GM18507 (cell line): ENCODE measurements around the gene SPATS1.

ENCODE experiments used
- DNase-seq: peaks from one replicate; pipeline ENCODE4 v3.0.0; 2011; ENCODE audit warnings: low read depth; ENCODE audit not compliant: insufficient read length; ENCODE audit errors: extremely low spot score
- FAIRE-seq: peaks from 2 replicates; lab custom pipeline; 2011; peaks lifted over from hg19 to GRCh38; lab: Jason Lieb, UNC

Gene SPATS1, protein sequence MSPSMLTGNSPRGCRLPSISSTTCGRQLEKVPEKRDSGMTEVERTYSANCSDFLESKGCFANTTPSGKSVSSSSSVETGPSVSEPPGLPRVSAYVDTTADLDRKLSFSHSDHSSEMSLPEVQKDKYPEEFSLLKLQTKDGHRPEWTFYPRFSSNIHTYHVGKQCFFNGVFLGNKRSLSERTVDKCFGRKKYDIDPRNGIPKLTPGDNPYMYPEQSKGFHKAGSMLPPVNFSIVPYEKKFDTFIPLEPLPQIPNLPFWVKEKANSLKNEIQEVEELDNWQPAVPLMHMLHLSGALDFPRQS

DNA sequence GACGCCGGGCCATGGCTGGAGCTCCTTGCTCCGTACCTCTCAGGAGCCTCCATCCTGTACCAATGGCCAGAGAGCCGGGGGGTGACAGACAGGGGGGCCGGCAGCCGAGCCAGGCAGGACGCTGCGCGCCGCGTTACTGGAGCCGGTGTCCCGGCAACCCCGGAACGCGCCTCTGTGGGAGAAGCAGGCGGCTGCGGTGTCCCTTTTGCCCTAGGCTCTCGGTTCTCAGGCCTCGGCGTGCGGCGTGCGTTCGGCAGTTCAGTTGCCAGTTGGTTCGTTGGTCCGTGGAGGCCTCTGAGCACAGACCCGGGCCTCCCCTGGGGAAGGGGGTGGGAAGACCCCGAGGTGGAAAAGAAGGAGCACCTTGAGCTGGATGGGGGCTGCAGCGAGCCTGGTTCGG, at the start of gene SPATS1:
TSS of gene SPATS1 (plus strand) at position 162 of the 400 bp plus-strand sequence. CDS start 446 bp downstream, outside the sequence.
- no peak for DNase-seq
- no peak for FAIRE-seq

DNA sequence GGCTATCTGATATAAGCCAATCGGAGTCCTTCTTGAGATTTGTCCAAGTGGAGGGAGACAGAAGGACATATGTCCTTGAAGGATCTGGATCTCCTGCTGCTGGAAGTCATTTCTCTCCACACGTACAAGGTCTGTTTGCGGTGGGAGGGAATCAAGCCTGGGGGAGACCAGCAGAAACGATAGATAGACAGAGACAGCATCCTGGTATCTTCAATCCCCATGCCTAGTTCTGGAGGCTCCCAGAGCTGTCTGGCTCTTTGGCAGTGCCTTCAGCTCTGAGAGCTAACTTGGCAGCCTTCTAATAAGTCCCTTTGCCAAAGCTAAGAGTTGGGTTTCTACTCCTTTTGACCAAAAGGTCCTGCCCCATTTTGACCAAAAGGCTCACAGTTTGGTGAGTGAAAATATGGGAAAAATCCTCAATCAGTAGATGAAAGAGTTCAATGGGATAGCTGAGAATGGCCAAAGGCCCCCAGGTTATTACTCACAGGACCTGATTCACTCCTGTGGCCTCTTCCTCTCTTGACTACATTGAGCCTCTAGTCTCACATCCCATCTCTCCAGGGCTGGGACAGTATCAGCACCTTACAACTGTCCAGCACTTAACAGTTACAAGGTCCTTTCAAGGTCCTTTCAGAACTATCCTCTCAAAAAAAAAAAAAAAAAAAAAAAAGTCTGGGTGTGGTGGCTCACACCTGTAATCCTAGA, 49.6 kb upstream of the SPATS1 start:
- FAIRE-seq = no peak
- no peak for DNase-seq

DNA sequence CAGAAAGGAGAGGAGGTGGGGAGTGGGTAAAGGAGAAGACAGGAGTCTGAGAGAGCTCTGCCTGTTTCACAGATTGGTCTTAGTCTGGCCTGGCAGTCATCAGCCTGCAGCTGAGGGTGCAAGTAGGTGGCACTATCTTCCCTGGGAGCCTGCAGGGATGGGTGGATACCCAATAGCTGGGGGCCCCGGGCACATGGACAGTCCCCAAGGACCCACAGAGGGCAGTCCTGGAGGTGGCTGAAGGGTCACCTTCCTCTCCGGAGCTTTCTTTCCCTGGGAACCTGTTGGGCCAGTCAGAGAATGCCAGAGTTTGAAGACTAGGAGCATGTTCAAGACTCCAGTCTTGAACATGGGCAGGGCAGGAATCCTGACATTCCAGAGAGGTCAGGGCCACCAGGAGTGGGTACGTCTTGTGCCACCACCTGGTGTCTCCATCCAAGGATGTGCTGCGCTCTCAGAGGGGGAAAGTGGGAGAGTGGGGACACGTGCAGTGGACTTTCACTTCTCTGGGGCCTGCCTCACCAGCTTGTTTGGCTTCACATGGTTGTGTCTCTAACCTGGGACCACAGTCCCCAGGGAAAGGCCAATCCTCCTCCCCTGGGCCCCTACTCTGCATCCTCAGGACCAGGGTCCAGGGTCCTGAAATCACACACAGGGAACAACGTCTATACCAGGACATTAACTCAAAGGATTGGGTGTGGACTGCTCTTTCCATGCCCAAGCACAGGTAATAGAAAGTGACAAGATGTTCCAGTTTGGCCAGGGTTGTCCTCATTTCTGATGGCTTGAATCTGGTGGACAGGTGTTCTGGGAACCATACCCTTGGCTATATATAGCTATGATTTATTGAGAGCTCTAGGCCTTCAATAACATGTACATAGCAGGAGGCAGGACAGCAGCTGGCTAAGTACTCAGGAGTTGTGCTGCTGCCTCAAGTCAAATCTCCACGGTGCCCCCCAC, 47.3 kb upstream of the SPATS1 start:
- FAIRE-seq (no peak), DNase-seq (no peak)

DNA sequence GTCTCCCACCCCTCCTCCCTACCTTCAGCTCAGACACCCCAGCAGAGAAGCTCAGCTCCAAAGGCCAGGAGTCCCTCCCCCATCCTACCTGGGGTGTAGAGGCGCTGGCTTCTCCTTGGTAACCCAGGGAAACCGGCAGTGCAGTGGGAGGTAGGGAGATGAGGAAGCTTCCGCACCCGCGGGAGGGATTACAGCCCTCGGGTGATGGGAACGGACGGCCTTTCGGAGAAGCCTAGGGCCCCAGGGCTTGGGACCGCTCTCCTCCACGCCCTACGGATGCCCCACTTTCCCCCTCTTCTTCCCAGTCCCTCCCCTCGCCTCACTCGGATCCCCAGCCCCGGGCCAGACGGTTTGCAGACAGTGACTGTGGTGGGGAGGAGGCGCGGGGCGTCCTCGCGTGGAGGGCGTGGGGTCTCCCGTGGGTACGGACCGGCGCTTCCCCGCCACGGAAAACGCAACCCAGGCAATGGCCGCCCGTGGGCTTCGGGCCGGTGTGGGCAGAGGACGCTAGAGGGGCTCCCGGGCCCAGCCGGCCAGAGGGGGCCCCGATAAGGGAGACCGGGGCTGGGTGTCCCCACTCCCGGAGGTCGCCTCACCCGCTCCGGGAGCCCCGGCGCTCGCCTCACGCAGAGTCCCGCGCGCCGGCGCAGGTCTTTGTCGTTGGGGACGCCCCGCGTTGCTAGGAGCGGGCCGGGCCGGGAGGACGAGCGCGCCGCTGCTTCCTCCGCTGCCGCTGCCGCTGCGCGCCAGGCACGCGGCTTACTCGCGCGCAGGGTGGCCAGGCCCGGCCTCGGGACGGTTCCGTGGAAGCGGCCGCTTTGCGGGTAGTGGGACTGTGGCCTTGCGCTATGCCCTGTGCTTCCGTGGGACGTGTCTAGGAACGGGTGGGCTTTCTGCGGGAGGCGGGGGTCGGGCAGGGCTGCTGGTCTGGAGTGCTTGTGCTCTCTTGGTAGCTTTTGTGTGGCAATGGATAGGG, 45.1 kb upstream of the SPATS1 start:
- DNase-seq (no peak), FAIRE-seq (no peak)

DNA sequence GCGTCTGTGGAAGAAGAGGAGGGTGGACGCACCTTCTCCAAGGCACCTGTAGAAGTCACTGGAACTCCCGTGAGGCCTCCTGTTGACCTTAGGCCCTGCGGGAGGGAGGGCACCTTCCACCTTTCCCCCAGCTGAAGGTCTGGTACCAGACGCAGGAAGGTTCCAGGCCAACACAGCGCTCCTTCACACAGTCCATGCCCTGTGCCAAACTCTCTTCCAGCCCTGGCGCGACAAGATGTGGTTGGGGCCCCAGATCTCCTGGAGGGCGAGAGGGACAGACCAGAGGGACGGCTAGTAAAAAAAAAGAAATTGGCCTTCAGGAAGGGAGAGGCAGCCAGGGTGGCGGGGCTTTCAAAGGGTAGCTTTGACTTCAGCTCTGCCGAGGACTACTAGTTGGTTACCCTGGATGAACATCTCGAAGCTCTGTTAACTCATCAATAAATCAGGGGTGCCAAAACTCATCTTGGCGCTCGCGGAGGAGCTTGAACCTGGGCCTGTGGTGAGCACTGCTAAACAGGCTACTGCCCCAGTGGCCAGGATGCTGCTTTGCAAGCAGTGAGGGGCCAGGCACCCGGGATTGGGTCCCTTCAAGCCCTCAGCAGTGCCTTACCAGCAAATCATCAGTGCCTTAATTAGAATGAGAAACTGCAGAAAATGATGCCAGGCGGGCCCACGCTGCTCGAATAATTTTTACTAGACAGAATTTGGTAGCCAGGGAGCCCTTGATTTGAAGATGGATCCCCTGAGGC, 44.2 kb upstream of the SPATS1 start:
- DNase-seq = no peak
- FAIRE-seq = no peak

DNA sequence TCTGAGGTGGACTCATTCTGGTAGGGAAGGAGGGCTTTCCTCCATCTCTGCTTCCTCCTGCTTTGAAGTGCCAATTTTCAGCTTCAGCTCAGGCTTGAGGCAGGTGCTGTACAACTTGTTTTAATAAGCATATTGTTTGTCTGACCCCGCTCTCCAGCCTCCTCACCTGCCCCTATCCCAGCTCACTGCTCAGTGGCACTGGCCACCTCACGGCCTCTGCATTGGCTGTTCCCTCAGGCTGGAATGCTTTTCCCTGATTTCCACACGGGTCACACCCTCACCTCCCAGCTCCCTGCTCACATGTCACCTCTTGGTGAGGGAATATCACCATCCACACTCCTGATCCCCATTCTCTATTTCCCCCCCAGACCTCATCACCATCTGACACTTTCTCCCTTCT, 43.6 kb upstream of the SPATS1 start:
- no peak for FAIRE-seq

DNA sequence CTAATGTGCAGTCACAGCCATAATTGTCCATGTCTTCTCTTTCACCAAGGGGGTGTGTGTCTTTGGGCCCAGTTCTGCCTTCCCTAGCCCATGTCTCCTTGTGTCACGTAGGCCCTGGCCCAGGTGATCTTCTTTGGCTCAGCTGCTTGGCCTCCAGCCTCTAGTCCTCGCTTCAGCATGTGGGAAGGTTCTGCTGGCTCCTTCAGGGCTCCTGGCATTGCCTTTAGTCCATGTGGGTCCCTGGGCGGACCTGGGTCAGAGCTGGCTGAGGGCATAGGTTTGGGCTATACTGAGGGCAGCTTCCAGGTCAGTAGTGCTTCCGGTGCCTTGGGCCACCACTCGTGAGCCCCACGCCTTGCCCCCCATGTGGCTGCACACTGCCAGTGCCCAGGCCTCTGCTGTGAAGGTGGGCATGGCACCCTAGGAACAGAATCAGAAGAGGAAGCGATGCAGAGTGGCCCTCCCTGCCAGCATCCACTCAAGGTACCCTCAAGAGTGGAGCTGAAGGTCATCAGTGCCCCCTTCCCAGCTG, 42.1 kb upstream of the SPATS1 start:
- FAIRE-seq = no peak

More for the DNA sequence above, 43.6 kb upstream of the SPATS1 start:
- no peak for DNase-seq

DNA sequence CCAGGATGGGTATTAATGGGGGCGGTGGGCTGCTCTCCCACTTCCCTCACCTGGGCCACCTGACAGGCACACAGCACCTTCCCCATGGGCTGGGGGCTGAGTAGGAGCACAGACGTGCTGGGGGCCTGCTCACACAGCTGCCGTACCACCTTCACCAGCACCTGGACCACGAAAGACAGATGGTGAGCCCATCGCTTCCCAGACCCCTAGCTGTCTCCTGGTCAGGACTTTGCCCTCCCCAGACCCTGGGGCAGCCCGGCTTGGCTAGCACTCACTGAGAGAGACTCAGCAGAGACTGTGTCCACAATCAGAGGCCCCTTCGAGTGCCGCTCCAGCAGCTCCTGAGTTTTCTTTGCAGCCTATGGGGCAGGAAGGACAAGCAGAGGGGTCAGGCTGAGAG, 41.3 kb upstream of the SPATS1 start:
- FAIRE-seq = no peak
- DNase-seq = no peak

More for the DNA sequence above, 42.1 kb upstream of the SPATS1 start:
- no peak for DNase-seq

DNA sequence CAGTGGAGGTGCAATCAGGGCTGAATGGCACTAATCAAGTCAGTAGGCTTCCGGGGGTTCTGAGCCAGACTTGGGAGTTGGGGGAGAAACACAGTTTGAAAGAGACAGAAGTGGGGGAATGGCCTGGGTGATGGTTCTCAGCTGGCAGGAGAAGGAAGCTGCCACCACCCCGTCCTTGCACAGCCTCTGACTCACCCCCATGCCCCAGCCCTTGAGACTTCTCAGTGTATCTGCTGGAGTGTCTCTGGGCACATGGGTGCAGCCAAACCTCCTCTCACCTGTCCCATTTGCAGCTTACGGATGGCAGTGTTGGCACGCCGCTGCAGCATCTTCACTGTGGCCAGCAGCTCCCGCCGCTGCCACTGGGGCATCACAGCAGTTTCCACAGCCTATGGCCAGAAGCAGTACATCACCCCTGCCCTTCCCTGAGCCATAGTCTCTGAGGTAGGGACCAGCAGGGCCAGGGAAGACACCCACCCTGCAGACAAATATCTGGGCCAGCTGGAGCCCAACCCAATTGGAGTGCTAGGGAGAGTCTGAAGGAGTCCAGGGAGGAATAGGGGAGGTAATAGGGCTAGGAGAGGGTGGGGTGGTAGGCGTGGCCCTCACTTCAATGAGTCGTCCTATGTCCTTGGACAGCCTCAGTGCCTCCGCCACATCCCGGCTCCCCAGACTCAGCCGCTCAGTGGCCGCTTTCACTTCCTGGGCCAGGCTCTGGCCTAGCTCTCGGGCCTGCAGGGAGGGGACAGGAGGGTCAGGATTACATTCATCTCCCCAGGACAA, 40.5 kb upstream of the SPATS1 start:
- FAIRE-seq = no peak
- no peak for DNase-seq

DNA sequence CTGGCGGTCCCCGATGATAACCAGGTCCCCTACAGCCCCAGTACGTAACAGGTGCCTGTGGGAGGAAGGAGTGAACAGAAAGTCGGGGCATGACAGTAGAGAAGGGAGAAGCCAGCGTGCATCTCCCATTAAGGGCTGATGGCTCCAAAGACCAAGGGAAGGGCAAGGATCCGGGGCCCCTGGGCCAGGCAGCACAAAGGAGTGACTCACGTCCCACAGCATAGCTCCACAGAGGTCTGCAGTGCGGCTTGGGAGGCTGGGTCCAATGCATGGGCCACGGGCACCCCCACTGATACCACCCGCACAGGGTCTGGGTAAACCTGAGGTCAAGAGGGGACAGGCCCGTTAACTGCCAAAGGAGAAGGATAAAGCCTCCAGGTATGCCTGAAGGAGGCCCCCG, 39.6 kb upstream of the SPATS1 start:
- DNase-seq (no peak), FAIRE-seq (no peak)

DNA sequence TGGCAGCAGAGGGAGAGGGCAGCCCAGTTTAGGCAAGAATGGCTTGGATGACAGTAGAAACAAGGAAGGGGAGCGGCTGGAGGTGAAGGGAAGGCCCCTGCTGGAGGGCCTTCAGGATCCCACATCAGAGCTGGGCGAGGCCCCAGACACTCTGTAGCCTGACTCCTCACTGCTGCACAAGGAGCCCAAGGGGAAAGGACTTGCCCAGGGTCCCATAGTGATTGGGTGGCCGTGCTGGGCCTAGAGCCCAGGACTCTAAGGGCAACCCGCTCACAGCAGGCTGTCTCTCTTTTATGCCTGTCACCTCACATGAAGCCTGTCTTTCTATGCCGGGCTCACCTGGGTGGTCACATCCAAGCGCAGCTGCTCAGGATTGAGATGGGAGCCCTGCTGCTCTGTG, 38.6 kb upstream of the SPATS1 start:
- DNase-seq (no peak), FAIRE-seq (no peak)

DNA sequence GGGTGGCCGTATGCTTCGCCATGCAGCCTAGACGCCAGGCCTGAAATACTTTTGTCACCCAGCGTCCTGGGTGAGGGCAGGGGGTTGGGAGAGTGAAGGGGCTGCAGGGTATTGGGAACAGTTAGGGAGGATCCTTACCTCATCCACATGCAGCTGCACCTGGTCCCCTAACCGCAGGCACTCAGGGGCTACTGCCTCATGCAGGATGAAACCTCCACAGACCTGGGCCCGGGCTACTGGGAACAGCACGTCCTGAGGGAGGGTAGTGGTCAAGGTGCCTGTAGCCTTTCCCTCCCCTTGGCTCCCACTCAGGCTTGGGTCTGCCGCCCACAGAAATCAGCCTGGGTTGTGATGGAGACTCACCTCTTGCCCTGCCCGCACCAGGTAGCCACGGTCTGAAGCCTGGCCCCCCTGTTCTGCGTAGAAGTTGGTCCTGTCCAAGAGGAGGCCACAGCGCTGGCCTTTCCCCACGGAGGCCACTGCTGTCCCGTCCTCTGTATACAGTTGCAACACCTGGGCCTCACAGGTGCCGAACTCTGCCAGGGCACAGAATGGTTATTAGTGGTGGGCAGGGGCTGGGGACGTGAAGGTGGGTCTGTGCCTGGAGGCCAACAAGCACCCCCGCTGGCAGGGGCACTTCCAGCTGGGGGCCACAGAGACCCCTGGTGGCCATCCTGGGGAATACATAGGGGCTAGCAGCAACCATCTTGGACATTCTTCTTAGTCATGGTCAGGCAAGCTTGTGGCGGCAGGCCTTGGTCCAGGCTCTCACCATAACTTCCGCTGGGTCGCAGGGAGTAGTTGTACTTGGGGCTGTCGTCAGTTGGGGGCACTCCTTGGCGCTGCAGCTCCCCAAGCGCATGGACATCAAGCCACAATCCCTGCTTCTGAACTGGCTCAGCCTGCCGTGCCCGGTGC, 37.9 kb upstream of the SPATS1 start:
- DNase-seq (no peak), FAIRE-seq (peak; percentile 72)

DNA sequence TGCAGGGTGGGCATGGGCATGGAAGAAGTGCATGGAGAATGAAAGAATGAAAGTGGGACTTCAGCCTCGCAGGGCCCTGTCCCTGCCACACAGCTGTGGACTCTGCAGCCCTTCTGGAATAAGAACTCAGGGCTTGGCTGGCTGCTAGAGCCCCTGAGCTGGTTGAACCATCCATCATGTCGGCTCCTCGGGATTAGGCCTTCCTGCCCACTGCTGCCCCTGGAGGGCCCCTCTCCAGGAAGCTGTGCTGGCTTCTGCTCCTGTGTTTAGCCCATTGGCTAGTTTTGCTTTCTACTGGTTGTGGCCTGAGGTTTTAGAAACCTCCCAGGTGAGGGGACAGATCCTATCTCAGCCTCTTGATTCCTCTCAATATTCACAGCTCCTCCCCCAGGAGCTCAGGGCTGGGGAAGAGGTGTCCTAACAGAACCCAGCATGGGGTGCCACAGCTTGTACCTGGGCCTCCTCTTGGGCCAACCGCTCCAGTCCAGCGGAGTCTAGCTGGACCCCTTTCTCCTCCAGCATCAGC, 37.2 kb upstream of the SPATS1 start:
- FAIRE-seq = no peak
- DNase-seq = no peak

DNA sequence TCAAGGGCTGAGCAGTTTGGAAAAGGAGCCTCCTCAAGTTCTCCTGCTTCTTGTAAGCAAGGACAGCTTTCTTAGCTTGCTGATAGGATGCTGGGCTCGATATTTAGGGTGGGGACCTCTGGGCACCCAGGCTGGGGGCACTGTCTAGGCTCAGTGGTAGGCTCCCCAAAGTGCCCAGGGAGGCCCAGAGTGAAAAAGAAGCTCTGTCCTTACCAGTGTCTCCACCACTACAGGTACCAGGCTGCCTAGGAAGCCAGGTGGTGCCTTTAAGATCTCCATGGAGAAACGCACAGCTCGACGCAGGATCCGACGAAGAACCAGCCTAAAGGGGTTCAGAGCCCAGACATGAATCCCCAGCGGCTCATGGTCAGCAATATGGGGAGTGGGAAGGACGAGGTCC, 35.7 kb upstream of the SPATS1 start:
- no peak for DNase-seq
- no peak for FAIRE-seq

DNA sequence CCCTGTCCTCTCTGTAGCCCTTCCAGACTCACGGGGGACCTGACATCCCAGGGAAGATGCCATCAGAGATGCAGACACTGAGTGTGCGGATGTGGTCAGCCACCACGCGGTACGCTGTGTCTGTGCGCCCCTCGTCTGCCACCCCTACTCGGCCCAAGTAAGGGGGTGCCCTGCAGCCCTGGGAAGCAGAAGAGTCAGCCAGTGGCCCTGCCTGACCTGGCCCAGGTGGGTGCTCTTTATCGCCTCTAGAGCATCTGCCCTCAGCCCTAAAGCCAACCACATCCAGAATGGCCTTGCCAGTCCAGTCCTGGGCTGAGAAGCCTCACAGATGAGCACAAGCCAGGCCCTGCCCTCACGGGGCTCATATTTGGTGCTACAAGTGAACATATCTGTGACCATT, 35.2 kb upstream of the SPATS1 start:
- no peak for DNase-seq
- no peak for FAIRE-seq

DNA sequence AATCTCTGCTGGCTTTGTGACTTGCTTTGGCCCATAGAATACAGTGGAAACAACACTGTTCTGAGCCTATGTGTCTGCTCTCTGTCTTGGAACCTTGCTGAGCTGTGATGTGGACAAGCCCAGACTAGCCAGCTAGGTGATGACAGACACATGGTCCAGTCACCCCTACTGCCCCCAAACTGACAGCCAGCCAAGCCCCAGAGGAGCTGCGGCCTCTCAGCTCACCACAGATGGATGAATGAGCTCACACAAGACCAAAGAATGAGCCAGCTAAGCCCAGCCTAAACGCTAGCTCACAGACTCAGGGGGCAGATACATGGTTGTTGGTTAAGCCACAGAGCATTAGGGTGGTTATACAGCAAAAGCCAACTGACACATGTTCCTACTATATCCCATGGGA, 33.4 kb upstream of the SPATS1 start:
- FAIRE-seq = no peak
- no peak for DNase-seq
